Gastrocnemius medialis (tissue), 4 donors: ENCODE results near the gene TRIM66. TPM values are rescaled to one million over a fixed set of nuclear protein-coding genes. Genes with fewer than 3 reads are reported as not detected.
A peak's percentile ranks its signal among the peaks of the same experiment; 100 is the strongest.

Source experiments
- ATAC-seq, 2 donors: fragments of 150-250 bp; one replicate each; pipeline ENCODE4 v1.9.1; 2016
- DNase-seq, 2 donors: peaks; one replicate each; pipeline ENCODE4 v3.0.0-alpha.2; 2019
- H3K27ac ChIP-seq, 4 donors: fragments of 200-600 bp; sonication (generic); 1 replicate in 1 of 4; 2 replicates in 3 of 4; pipeline ENCODE4 v1.5.1; 2016 to 2018; ENCODE audit warnings: mild to moderate bottlenecking in 2 of 4, moderate library complexity in 1 of 4
- H3K27me3 ChIP-seq, 3 donors: fragments of 200-600 bp; sonication (generic) in 2 of 3; 1 replicate in 1 of 3; 2 replicates in 2 of 3; pipeline versions ENCODE4 v1.5.1 to v1.6.0; 2016 to 2019; ENCODE audit warnings: mild to moderate bottlenecking in 1 of 3, moderate library complexity in 1 of 3
- H3K36me3 ChIP-seq, 2 donors: fragments of 200-600 bp; sonication (generic) in 1 of 2; one replicate each; pipeline ENCODE4 v1.5.1; 2017 to 2018
- H3K4me1 ChIP-seq, 2 donors: fragments of 200-600 bp; sonication (generic) in 1 of 2; one replicate each; pipeline ENCODE4 v1.5.1; 2016 to 2017; ENCODE audit warnings: mild to moderate bottlenecking in 2 of 2
- H3K4me3 ChIP-seq, 4 donors: fragments of 200-600 bp; sonication (generic) in 3 of 4; 1 replicate in 1 of 4; 2 replicates in 3 of 4; pipeline ENCODE4 v1.5.1; 2016 to 2019; ENCODE audit warnings: mild to moderate bottlenecking in 2 of 4
- H3K9me3 ChIP-seq, 3 donors: fragments of 200-600 bp; sonication (generic) in 2 of 3; 1 replicate in 1 of 3; 2 replicates in 2 of 3; pipeline ENCODE4 v1.5.1; 2016 to 2019
- CTCF ChIP-seq, 5 experiments: fragments of 450-650 bp in 3 of 5; fragments of 200-600 bp in 2 of 5; sonication (generic) in 2 of 5; IDR thresholded peaks in 4 of 5; conservative IDR thresholded peaks in 1 of 5; 1 replicate in 4 of 5; 2 replicates in 1 of 5; pipeline ENCODE4 v1.5.1; 2016 to 2019; ENCODE audit warnings: antibody characterized with exemption in 5 of 5, mild to moderate bottlenecking in 3 of 5, moderate library complexity in 3 of 5
- POLR2A ChIP-seq, 2 donors: fragments of 450-650 bp; IDR thresholded peaks; one replicate each; pipeline ENCODE4 v1.6.1; 2017; ENCODE audit warnings: antibody characterized with exemption in 2 of 2, mild to moderate bottlenecking in 2 of 2, moderate library complexity in 2 of 2
- in situ Hi-C, 4 donors: fragments of 200-750 bp; cut with MboI; loops; one replicate each; pipeline versions ENCODE4 v1.15.0 to v1.8.0; 2017; ENCODE audit warnings: low sequenced_read_pairs in 4 of 4
- intact Hi-C: fragments of 100-400 bp; cut with DNase I; formaldehyde crosslinking; loops from one replicate; pipeline ENCODE4 v1.15.1; 2023; ENCODE audit warnings: low total_unique reads
- total RNA-seq, 4 donors: library from RNA; depleted of rRNA; stranded (reverse); fragments of >200 nt; gene quantifications; one replicate each; pipeline versions ENCODE4 v1.1.0 to v1.2.3, GENCODE V29; 2016

Gene TRIM66
- total RNA-seq, 4 donors from 2014 or later = 0.55 to 6.5 (median 1.1) TPM

GRCh38 chr11:8605971-8606563, 76.4 kb downstream of the TRIM66 start:
- H3K4me3 ChIP-seq = no peak overlapping the region
- no peak overlapping the region for H3K27ac ChIP-seq
- no peaks in the 10 kb centered on the region for H3K36me3 ChIP-seq
- intact Hi-C loops (no loop called here), in situ Hi-C loops (no loop called here)
- TF ChIP-seq POLR2A (IDR thresholded peaks at IDR 0.05) (no peak), CTCF (IDR thresholded peaks at IDR 0.05 in 4 of 5, conservative IDR thresholded peaks at IDR 0.05 in 1 of 5) (no peak)
- ATAC-seq (no peak), DNase-seq (no peak)
- H3K4me1 ChIP-seq = no peaks in the 10 kb centered on the region
- H3K27me3 ChIP-seq = no peaks in the 10 kb centered on the region
- H3K9me3 ChIP-seq = no peaks in the 10 kb centered on the region

GRCh38 chr11:8604078-8604723, 78.3 kb downstream of the TRIM66 start:
- no peaks in the 10 kb centered on the region for H3K27me3 ChIP-seq
- no peaks in the 10 kb centered on the region for H3K9me3 ChIP-seq
- in situ Hi-C loops = no loop called here
- H3K4me3 ChIP-seq = no peak overlapping the region
- H3K4me1 ChIP-seq = no peaks in the 10 kb centered on the region
- no peaks in the 10 kb centered on the region for H3K36me3 ChIP-seq
- peak overlapping the region in 2 of 4 donors; percentile 33 to 35 for H3K27ac ChIP-seq
- TF ChIP-seq CTCF (IDR thresholded peaks at IDR 0.05 in 4 of 5, conservative IDR thresholded peaks at IDR 0.05 in 1 of 5) (peak in 2 of 5 experiments; percentile 42 to 55), POLR2A (IDR thresholded peaks at IDR 0.05) (no peak)
- DNase-seq = peak; percentile 18 to 23
- intact Hi-C loops = no loop called here
- peak; percentile 86 to 89 for ATAC-seq

- intact Hi-C loops = no loop called here
- in situ Hi-C loops = no loop called here
- no peak overlapping the region for H3K4me3 ChIP-seq
- H3K36me3 ChIP-seq = no peaks in the 10 kb centered on the region
- no peak overlapping the region for H3K27ac ChIP-seq
- no peaks in the 10 kb centered on the region for H3K4me1 ChIP-seq
- ATAC-seq (no peak), DNase-seq (no peak)
- TF ChIP-seq POLR2A (IDR thresholded peaks at IDR 0.05) = no peak
- TF ChIP-seq CTCF (IDR thresholded peaks at IDR 0.05 in 4 of 5, conservative IDR thresholded peaks at IDR 0.05 in 1 of 5) = no peak
- H3K27me3 ChIP-seq = no peaks in the 10 kb centered on the region
- no peaks in the 10 kb centered on the region for H3K9me3 ChIP-seq
Observed at GRCh38 chr11:8603696-8604077, 78.8 kb downstream of the TRIM66 start.

- in situ Hi-C loops = no loop called here
Observed at GRCh38 chr11:8601376-8602133, 80.9 kb downstream of the TRIM66 start.

More at GRCh38 chr11:8601376-8602133, 80.9 kb downstream of the TRIM66 start:
- TF ChIP-seq CTCF (IDR thresholded peaks at IDR 0.05 in 4 of 5, conservative IDR thresholded peaks at IDR 0.05 in 1 of 5) = no peak
- no peak for TF ChIP-seq POLR2A (IDR thresholded peaks at IDR 0.05)
- no peaks in the 10 kb centered on the region for H3K4me1 ChIP-seq
- intact Hi-C loops = no loop called here
- no peak for DNase-seq
- no peak overlapping the region for H3K27ac ChIP-seq
- no peaks in the 10 kb centered on the region for H3K27me3 ChIP-seq
- H3K4me3 ChIP-seq = no peak overlapping the region
- no peak for ATAC-seq
- H3K36me3 ChIP-seq = no peaks in the 10 kb centered on the region
- no peaks in the 10 kb centered on the region for H3K9me3 ChIP-seq
